ENCODE measurements around the gene TRPC6.
A peak's percentile ranks its signal among the peaks of the same experiment; 100 is the strongest.

Gene TRPC6

GRCh38 chr11:101435408-101435973 lies 148.3 kb downstream of the TRPC6 start:
- no peak for TF ChIP-seq CTCF (IDR thresholded peaks at IDR 0.05; ENCODE audit: control insufficient read depth, insufficient read depth, low read depth, low read length, missing control alignments)
- H3K4me3 ChIP-seq (ENCODE audit: control insufficient read depth, low read depth, low read length): no peak overlapping the region
- DNase-seq (ENCODE audit: low read depth): no peak

GRCh38 chr11:101434026-101434643 lies 149.7 kb downstream of the TRPC6 start:
- DNase-seq (ENCODE audit: low read depth): no peak
- H3K4me3 ChIP-seq (ENCODE audit: control insufficient read depth, low read depth, low read length): no peak overlapping the region
- no peak for TF ChIP-seq CTCF (IDR thresholded peaks at IDR 0.05; ENCODE audit: control insufficient read depth, insufficient read depth, low read depth, low read length, missing control alignments)

DNA sequence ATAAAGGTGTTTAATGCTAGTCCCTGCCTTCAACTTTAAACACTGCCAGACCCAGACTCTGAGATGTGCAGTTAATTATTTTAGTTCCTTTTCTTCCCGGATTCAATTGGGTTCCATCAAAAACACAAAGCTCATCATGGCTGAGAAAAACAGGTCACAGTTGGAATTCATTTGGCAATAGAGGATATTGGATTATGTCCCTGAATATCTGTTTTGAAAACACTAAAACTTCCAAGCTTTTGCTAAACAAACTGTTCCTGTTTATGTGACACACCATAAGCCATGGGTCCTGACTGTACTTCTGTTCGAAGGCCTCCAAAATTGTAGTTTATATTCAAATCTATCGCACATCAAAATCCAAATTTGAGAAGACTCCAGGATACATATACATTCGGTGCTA lies 150.7 kb downstream of the TRPC6 start:
- TF ChIP-seq CTCF (IDR thresholded peaks at IDR 0.05; ENCODE audit: control insufficient read depth, insufficient read depth, low read depth, low read length, missing control alignments): no peak
- no peak for DNase-seq (ENCODE audit: low read depth)
- H3K4me3 ChIP-seq (ENCODE audit: control insufficient read depth, low read depth, low read length): no peak overlapping the region

- no peak for TF ChIP-seq CTCF (IDR thresholded peaks at IDR 0.05; ENCODE audit: control insufficient read depth, insufficient read depth, low read depth, low read length, missing control alignments)
These were observed 153.9 kb downstream of the TRPC6 start for GRCh38 chr11:101429703-101430540.

DNA sequence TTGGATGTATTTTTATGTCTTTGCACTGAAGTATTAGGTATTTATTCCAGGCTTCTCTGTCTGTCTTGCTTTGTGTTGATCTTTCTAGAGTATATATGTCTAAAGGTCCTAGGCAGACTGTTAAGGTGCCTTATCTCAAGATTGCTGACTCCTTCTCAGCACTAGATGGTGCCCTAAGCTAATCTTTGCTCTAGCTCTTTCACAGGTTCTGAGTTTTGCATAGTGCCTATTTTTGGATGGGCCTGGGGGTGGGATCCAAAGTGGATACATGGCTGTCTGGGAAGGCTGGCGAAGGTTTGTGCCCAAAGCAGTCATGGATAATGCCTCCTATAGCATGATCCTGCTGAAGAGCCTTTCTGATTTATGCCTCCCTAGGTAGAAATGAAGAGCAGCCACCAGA lies 154.9 kb downstream of the TRPC6 start:
- peak; percentile 68 for TF ChIP-seq CTCF (IDR thresholded peaks at IDR 0.05; ENCODE audit: control insufficient read depth, insufficient read depth, low read depth, low read length, missing control alignments)
- H3K4me3 ChIP-seq (ENCODE audit: control insufficient read depth, low read depth, low read length): no peak overlapping the region
- no peak for DNase-seq (ENCODE audit: low read depth)

More at GRCh38 chr11:101429703-101430540, 153.9 kb downstream of the TRPC6 start:
- no peak for DNase-seq (ENCODE audit: low read depth)
- H3K4me3 ChIP-seq (ENCODE audit: control insufficient read depth, low read depth, low read length): no peak overlapping the region

DNA sequence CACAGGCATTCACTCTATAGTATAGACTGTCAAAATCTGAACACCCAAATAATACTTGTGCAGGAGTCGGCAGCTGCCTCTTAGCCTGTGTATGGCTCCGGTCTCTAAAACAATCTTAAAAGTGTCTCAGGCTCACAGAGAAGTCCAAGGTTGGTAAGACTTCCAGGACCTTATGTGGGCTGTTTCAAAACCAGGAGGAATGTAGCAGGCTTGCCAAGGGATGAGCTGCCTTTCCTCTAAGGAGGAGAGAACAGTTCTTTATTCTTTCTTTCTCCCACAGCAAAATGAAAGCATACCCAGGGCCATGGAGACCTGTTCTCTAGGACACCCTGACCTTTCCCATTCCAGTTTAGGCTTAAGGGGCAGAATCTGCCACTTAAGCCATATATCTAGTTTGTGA lies 176.5 kb downstream of the TRPC6 start:
- TF ChIP-seq CTCF (IDR thresholded peaks at IDR 0.05; ENCODE audit: control insufficient read depth, insufficient read depth, low read depth, low read length, missing control alignments): no peak
- peak; percentile 5 for DNase-seq (ENCODE audit: low read depth)
- no peak overlapping the region for H3K4me3 ChIP-seq (ENCODE audit: control insufficient read depth, low read depth, low read length)
